K562 (cell line): Measurements from ENCODE around the gene SH3BP5. TPM values are rescaled to one million over a fixed set of nuclear protein-coding genes. Genes with fewer than 3 reads are reported as not detected.

Source experiments
- E2F3 ChIP-seq: fragments of 250-450 bp; sonication (Bioruptor Pico); IDR thresholded peaks from 2 replicates; pipeline ENCODE4 v1.4.0; 2020; ENCODE audit warnings: mild to moderate bottlenecking
- GATAD2B ChIP-seq: fragments of 450-650 bp; IDR thresholded peaks from 2 replicates; pipeline ENCODE4 v1.6.1; 2017; ENCODE audit warnings: mild to moderate bottlenecking, borderline replicate concordance
- MCM5 ChIP-seq: fragments of 450-650 bp; IDR thresholded peaks from 2 replicates; pipeline ENCODE4 v1.6.1; 2016; ENCODE audit warnings: low read depth
- MYNN ChIP-seq, 2 experiments: sonication (generic); formaldehyde crosslinking in 1 of 2; IDR thresholded peaks; 2 replicates each; pipeline versions ENCODE4 v1.5.0 to v1.6.1; 2016 to 2020; ENCODE audit warnings: antibody characterized with exemption in 1 of 2, missing genetic modification reagents in 1 of 2
- NCOA6 ChIP-seq: fragments of 450-650 bp; IDR thresholded peaks from 2 replicates; pipeline ENCODE4 v1.6.1; 2017; ENCODE audit warnings: mild to moderate bottlenecking
- SIX5 ChIP-seq, 2 experiments: IDR thresholded peaks; 2 replicates each; pipeline ENCODE4 v1.6.1; 2011; ENCODE audit warnings: low read length in 2 of 2, borderline replicate concordance in 1 of 2, low read depth in 1 of 2, mild to moderate bottlenecking in 1 of 2, moderate library complexity in 1 of 2; ENCODE audit not compliant: insufficient read depth in 1 of 2
- SMARCA5 ChIP-seq: fragments of 450-650 bp; IDR thresholded peaks from 2 replicates; pipeline ENCODE4 v1.6.1; 2016
- YBX1 ChIP-seq: fragments of 450-650 bp; IDR thresholded peaks from 2 replicates; pipeline ENCODE4 v1.7.1; 2016; ENCODE audit warnings: mild to moderate bottlenecking
- ZFP36 ChIP-seq: fragments of 150-350 bp; IDR thresholded peaks from 2 replicates; pipeline ENCODE4 v1.6.1; 2018; ENCODE audit warnings: low read length, low read depth; ENCODE audit not compliant: partially characterized antibody
- ZNF764 ChIP-seq: fragments of 250-450 bp; sonication (Bioruptor Pico); IDR thresholded peaks from 2 replicates; pipeline ENCODE4 v1.4.0; 2020; ENCODE audit warnings: low read depth, mild to moderate bottlenecking, moderate library complexity
- ZSCAN32 ChIP-seq: fragments of 450-650 bp; formaldehyde crosslinking; IDR thresholded peaks from 2 replicates; pipeline ENCODE4 v1.4.0; 2020; ENCODE audit warnings: mild to moderate bottlenecking, moderate library complexity
- polyA plus RNA-seq, 8 experiments: library from polyadenylated mRNA; depleted of rRNA in 4 of 8; stranded (reverse) in 5 of 8; unstranded in 3 of 8; fragments of >200 nt; fragmentation: Nextera tagmentation in 2 of 8; fragmentation: Illumina TruSeq in 1 of 8; extraction: Ambion mirVana in 2 of 8; extraction: Trizol in 1 of 8; gene quantifications; 2 replicates each; pipeline versions ENCODE4 v1.2.1 to v1.2.3, GENCODE V29; 2011 to 2014; ENCODE audit warnings: inconsistent platforms in 1 of 8, missing spikeins in 1 of 8
- total RNA-seq, 7 experiments: library from RNA; depleted of rRNA in 6 of 7; stranded (reverse); fragments of >200 nt in 6 of 7; fragmentation: Illumina TruSeq in 2 of 7; extraction: Trizol in 2 of 7; gene quantifications; 2 replicates each; pipeline versions ENCODE4 v1.2.1 to v1.2.3, GENCODE V29; 2011 to 2021; ENCODE audit warnings: low replicate concordance in 1 of 7
- TF ChIP-seq, protein P1 (sequence below): sonication (generic); formaldehyde crosslinking; IDR thresholded peaks from 2 replicates; pipeline ENCODE4 v1.8.0; 2023; ENCODE audit warnings: missing genetic modification reagents, mild to moderate bottlenecking, borderline replicate concordance
- TF ChIP-seq, protein P2 (sequence below), 2 experiments: IDR thresholded peaks; 2 replicates each; pipeline ENCODE4 v1.6.1; 2012; ENCODE audit warnings: improper control_type of control experiment in 2 of 2, low read depth in 2 of 2, low read length in 2 of 2, borderline replicate concordance in 1 of 2
- TF ChIP-seq, protein P3 (sequence below): fragments of 150-350 bp; conservative IDR thresholded peaks from 2 replicates; pipeline ENCODE4 v1.6.1; 2014; ENCODE audit warnings: low read length
- TF ChIP-seq, protein P4 (sequence below): fragments of 250-450 bp; sonication (Bioruptor Pico); IDR thresholded peaks from 2 replicates; pipeline ENCODE4 v1.8.0; 2022; ENCODE audit warnings: inconsistent platforms

SH3BP5 gene
- total and polyA plus RNA-seq, 9 of the 15 experiments (the other 6 are each of a cell fraction or from before 2014, with no cell fraction given), result 2.9 to 29.0 (median 14.9) TPM

DNA sequence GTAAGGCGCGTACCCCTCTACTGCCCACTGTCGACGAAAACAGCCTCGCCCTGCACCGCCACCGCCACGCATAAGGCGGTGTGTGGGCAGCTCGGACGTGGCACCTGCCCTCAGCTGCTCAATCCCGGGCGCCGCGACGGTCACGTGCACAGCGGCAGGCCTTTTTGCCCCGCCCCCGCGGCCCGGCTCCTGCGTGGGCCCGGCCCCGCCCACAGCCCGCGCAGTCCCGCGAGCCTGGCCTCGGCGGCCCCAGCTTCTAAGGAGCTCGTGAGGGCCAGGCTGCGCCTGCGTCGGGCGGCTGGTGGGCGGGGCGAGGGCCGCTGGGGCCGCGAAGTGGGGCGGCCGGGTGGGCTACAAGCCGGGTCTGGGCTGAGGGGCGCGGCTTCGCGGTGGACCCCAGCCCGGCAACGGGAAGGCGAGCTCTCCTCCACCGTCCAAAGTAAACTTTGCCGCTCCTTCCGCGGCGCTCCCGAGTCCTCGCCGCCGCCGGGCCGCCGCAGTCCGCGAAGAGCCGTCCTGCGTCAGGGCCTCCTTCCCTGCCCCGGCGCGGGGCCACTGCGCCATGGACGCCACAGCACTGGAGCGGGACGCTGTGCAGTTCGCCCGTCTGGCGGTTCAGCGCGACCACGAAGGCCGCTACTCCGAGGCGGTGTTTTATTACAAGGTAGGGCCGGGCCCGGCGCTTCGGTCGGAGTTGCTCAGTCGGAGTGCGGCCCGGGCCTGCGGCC is 126.3 kb downstream of the SH3BP5 start, which contains the start of gene CAPN7 (continued):
- TF ChIP-seq SMARCA5, result no peak
- peak; percentile 73; the same call in 1 of the 2 replicates for TF ChIP-seq MYNN (IDR thresholded peaks at IDR 0.05)
- TF ChIP-seq MYNN (CRISPR knock-in tag; IDR thresholded peaks at IDR 0.05), result no peak
- no peak for TF ChIP-seq ZNF764
- TF ChIP-seq, protein P1, sequence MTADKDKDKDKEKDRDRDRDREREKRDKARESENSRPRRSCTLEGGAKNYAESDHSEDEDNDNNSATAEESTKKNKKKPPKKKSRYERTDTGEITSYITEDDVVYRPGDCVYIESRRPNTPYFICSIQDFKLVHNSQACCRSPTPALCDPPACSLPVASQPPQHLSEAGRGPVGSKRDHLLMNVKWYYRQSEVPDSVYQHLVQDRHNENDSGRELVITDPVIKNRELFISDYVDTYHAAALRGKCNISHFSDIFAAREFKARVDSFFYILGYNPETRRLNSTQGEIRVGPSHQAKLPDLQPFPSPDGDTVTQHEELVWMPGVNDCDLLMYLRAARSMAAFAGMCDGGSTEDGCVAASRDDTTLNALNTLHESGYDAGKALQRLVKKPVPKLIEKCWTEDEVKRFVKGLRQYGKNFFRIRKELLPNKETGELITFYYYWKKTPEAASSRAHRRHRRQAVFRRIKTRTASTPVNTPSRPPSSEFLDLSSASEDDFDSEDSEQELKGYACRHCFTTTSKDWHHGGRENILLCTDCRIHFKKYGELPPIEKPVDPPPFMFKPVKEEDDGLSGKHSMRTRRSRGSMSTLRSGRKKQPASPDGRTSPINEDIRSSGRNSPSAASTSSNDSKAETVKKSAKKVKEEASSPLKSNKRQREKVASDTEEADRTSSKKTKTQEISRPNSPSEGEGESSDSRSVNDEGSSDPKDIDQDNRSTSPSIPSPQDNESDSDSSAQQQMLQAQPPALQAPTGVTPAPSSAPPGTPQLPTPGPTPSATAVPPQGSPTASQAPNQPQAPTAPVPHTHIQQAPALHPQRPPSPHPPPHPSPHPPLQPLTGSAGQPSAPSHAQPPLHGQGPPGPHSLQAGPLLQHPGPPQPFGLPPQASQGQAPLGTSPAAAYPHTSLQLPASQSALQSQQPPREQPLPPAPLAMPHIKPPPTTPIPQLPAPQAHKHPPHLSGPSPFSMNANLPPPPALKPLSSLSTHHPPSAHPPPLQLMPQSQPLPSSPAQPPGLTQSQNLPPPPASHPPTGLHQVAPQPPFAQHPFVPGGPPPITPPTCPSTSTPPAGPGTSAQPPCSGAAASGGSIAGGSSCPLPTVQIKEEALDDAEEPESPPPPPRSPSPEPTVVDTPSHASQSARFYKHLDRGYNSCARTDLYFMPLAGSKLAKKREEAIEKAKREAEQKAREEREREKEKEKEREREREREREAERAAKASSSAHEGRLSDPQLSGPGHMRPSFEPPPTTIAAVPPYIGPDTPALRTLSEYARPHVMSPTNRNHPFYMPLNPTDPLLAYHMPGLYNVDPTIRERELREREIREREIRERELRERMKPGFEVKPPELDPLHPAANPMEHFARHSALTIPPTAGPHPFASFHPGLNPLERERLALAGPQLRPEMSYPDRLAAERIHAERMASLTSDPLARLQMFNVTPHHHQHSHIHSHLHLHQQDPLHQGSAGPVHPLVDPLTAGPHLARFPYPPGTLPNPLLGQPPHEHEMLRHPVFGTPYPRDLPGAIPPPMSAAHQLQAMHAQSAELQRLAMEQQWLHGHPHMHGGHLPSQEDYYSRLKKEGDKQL (CRISPR knock-in tag), result peak; percentile 86; the same call in 1 of the 2 replicates
- TF ChIP-seq, protein P2, sequence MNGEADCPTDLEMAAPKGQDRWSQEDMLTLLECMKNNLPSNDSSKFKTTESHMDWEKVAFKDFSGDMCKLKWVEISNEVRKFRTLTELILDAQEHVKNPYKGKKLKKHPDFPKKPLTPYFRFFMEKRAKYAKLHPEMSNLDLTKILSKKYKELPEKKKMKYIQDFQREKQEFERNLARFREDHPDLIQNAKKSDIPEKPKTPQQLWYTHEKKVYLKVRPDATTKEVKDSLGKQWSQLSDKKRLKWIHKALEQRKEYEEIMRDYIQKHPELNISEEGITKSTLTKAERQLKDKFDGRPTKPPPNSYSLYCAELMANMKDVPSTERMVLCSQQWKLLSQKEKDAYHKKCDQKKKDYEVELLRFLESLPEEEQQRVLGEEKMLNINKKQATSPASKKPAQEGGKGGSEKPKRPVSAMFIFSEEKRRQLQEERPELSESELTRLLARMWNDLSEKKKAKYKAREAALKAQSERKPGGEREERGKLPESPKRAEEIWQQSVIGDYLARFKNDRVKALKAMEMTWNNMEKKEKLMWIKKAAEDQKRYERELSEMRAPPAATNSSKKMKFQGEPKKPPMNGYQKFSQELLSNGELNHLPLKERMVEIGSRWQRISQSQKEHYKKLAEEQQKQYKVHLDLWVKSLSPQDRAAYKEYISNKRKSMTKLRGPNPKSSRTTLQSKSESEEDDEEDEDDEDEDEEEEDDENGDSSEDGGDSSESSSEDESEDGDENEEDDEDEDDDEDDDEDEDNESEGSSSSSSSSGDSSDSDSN (IDR thresholded peaks at IDR 0.05; ENCODE audit: borderline replicate concordance in 1 of 2, low read depth in 2 of 2, low read length in 2 of 2), result peak in 1 of 2 experiments; percentile 98; a peak in 3 of 4 replicates
- TF ChIP-seq GATAD2B, result peak; percentile 91
- TF ChIP-seq, protein P3, sequence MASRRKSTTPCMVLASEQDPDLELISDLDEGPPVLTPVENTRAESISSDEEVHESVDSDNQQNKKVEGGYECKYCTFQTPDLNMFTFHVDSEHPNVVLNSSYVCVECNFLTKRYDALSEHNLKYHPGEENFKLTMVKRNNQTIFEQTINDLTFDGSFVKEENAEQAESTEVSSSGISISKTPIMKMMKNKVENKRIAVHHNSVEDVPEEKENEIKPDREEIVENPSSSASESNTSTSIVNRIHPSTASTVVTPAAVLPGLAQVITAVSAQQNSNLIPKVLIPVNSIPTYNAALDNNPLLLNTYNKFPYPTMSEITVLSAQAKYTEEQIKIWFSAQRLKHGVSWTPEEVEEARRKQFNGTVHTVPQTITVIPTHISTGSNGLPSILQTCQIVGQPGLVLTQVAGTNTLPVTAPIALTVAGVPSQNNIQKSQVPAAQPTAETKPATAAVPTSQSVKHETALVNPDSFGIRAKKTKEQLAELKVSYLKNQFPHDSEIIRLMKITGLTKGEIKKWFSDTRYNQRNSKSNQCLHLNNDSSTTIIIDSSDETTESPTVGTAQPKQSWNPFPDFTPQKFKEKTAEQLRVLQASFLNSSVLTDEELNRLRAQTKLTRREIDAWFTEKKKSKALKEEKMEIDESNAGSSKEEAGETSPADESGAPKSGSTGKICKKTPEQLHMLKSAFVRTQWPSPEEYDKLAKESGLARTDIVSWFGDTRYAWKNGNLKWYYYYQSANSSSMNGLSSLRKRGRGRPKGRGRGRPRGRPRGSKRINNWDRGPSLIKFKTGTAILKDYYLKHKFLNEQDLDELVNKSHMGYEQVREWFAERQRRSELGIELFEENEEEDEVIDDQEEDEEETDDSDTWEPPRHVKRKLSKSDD, result peak; percentile 47; the same call in 1 of the 2 replicates
- no peak for TF ChIP-seq ZSCAN32 (CRISPR knock-in tag)
- TF ChIP-seq SIX5 (IDR thresholded peaks at IDR 0.05; ENCODE audit: borderline replicate concordance in 1 of 2, insufficient read depth in 1 of 2, low read depth in 1 of 2, low read length in 2 of 2), result no peak
- TF ChIP-seq YBX1, result no peak
- no peak for TF ChIP-seq ZFP36
- TF ChIP-seq NCOA6, result no peak
- TF ChIP-seq E2F3 (CRISPR knock-in tag), result peak; percentile 75; the same call in 1 of the 2 replicates
- TF ChIP-seq, protein P4, sequence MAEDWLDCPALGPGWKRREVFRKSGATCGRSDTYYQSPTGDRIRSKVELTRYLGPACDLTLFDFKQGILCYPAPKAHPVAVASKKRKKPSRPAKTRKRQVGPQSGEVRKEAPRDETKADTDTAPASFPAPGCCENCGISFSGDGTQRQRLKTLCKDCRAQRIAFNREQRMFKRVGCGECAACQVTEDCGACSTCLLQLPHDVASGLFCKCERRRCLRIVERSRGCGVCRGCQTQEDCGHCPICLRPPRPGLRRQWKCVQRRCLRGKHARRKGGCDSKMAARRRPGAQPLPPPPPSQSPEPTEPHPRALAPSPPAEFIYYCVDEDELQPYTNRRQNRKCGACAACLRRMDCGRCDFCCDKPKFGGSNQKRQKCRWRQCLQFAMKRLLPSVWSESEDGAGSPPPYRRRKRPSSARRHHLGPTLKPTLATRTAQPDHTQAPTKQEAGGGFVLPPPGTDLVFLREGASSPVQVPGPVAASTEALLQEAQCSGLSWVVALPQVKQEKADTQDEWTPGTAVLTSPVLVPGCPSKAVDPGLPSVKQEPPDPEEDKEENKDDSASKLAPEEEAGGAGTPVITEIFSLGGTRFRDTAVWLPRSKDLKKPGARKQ (CRISPR knock-in tag), result no peak
- TF ChIP-seq MCM5, result no peak
